NCI-H2107 (cell line): Measurements from ENCODE around the gene AQP3.
"Not testable (repeated sequence)": the region's sequence is repeated elsewhere in the genome, so short reads cannot be mapped to it uniquely, and the experiment has no call there.

Experiments
- DNase-seq: peaks from one replicate; lab custom pipeline; 2025; lab: John Stamatoyannopoulos, UW

The AQP3 gene

DNA sequence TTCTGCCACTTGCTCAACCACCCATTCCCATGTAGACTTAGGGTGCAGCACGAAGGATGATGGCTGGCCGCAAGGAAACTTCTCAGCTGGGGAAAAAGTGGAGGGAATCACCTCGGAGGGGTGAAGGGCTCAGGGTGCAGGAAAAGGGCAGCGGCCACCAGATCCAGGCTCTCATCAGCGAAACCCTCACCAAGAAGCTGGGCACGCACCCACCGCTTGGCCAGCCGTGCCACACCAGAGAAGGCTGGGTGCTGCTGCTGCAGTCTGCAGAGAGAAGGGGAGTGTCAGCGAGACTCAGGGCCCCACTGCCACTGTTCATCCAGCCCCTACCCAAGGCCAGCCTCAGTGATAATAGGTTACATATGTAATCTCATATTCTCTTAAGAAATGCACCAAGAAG is 17.7 kb upstream of the AQP3 start:
- DNase-seq = no peak

DNA sequence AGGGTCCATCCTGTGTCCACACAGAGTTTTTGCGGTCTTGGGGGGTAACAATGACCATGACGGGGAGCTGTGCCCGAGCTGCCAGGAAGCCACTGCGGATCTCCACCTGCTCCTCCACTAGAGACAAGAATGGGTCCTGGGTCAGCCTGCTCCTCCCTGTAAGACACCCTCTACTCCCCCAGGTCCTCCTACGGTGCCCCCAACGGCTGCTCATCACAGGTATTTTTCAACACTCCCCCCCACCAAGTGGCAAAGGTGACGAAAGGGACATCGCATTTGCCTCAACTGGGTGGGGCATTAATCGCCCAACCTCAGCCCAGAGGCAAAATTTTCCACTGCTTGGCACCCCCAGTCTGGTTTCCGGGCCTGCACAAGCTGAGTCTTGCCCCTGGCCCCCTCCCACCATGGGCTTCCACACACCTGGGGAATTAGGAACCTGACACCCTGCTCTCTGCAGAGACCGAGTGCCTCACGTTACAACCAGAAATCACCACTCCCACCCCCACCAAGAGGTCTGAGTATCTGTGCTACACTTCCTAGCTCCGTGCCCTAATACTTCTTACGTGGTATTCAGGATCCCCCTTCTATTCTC is 16.7 kb upstream of the AQP3 start:
- DNase-seq = peak; percentile 63

DNA sequence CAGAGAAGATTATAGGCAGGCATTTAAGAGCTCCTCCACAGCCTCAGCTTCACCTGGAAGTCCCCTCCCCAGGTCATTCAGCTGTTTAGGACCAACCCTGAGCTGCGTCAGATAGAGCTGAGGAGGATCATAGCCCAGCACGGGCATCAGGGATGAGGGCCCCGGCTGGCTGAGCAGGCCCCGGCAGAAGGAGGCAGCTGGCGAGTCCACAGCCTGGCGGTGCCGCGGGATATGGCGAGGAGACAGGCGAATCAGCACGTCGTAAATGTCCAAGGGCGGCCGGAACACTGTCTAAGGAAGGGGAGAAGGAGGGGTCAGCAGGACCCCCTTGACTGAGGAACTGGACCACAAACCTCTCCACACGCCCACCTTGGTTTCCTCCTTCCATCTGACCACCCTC is 15.8 kb upstream of the AQP3 start:
- no peak for DNase-seq

DNA sequence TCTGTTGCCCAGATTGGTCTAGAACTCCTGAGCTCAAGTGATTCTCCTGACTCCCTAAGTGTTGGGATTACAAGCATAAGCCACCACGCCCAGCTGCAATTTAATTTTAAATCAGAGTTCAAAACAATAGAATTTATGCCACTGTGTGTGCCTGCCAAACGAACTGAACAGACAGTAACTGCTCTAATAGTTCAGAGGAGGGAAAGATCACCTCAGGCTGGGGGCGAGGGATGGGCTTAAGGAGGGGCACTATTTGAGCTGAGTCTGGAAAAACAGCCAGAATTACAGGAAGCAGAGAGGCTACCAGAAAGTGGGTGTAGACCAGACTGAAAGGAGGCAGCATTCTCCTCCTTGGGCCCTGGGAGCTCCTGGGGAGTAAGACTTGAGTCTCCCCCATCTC is 14.1 kb upstream of the AQP3 start:
- no peak for DNase-seq

DNA sequence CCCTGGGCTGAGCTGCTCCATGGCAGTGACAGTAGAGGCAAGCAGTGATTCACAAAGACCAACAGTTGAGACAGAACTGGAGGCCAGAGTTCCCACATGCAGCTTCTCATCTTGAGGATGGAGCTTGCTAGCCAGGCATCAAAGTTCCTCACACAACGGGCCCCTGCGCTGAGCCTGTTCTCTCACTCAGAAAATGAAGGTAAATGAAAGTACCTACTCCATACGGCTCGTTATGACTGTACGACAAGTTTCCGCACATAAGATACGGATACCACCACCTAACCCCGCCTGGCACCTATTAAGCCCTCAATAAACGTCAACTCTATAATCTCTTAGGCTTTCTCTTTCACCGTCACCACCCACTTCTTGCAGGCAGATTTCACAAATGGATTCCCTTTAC is 13.5 kb upstream of the AQP3 start:
- DNase-seq = no peak

DNA sequence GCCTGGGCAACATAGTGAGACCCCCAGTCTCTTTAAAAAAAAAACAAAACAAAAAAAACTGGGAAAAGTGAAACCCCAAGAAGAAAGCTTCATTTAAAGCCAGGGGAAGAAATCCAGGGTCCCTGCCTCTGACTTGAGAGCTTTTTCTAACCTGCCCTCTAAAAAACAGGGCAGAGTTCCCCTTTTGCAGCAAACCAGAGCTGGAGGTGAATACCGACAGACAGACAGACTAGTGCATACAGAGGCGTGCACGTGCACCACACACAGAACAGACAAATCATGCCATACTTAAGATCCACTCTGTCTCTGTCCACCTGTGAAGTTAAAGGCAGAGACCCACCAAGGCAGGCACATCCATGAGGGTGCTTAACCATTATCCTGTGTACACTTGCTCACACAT is 11.7 kb upstream of the AQP3 start:
- DNase-seq = no peak

DNA sequence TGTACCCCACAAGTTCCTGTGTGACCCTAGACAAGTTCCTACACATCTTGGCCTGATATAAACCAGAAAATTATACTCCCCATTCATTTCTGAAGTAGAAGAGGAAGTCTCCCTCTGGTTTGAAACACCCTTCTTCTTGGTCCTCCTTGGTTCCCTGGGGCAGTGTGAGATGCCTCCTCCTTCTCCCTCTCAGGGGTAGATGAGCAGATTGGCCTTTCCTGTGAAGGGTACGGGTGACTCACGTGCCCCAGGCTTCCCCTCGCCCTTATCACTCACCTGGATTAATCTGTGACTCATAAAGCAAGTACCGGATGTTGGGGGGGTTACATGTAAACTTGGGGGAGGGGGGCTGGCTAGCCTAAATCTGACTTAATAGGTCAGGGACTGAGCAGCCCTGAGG is 11.1 kb upstream of the AQP3 start:
- no peak for DNase-seq

DNA sequence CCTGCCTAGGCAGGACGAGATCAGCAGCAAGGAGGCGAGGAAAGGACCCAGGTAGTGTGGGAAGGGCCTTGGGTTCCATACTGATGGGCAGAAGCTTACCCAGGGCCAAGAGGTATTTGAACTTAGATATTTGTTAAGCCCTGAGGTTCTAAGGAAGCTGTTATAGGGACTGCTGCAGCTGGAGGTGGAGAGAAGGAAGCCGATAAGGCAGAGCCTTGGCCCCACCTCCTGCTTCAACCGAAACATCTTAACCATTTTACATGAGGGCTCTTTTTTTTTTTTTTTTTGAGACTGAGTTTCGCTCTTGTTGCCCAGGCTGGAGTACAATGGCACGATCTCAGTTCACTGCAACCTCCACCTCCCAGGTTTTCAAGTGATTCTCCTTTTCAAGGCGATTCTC is 8.6 kb upstream of the AQP3 start:
- no peak for DNase-seq

DNA sequence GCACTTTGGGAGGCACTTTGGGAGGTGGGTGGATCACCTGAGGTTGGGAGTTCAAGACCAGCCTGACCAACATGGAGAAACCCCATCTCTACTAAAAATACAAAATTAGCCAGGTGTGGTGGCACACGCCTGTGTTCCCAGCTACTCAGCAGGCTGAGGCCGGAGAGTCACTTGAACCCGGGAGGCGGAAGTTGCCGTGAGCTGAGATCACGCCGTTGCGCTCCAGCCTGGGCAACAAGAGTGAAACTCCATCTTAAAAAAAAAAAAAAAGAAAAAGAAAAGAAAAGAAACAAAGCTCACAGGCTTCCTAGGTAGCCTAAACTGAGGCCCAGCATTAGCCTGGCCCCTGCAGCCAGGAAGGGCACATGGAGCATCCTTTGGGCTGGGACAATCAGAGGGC is 8.1 kb upstream of the AQP3 start:
- not testable (repeated sequence) for DNase-seq

DNA sequence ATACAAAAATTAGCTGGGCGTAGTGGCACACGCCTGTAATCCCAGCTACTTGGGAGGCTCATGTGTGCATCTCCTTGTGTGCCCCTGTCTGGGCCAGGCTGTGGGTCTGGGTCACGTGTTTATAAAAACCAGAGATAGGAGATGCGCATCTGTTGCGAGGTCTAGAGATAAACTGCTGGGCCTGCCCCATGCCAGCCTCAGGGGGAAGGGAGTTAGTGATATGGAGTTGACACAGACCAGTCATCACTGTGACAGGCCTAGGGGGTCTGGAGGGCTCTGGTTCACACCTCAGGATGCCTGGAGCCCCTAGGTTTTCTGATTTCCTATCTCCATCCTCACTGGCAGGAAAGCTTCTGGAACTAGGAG is 7.3 kb upstream of the AQP3 start:
- not testable (repeated sequence) for DNase-seq

DNA sequence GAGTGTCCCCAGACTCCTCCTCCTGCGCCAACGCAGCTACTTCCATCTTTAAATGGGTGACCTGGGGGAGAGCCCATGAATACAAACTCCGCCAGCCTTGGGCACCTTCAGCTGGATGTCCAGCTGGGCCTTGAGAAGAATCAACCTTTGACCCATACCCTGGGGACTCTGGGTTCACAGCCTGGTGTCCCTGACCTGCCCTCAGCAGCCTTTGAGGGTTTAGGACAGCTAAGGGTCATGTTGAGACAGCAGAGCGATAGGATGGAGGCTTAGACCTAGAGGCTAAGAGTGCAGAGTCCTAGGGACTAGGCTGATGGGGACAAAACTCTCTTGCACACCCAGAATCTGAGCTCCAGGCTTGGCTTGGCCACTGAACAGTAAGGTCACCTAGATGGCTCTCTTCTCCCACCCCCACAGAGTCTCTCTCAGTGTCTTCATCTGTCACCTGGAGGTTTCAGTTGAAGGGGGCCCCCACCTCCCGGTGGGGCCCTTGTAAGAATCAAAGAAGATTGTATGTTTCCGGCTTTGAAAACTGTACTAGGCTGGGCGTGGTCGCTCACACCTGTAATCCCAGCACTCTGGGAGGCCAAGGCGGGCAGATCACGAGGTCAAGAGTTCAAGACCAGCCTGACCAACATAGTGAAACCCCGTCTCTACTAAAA is 6.7 kb upstream of the AQP3 start:
- DNase-seq = no peak

DNA sequence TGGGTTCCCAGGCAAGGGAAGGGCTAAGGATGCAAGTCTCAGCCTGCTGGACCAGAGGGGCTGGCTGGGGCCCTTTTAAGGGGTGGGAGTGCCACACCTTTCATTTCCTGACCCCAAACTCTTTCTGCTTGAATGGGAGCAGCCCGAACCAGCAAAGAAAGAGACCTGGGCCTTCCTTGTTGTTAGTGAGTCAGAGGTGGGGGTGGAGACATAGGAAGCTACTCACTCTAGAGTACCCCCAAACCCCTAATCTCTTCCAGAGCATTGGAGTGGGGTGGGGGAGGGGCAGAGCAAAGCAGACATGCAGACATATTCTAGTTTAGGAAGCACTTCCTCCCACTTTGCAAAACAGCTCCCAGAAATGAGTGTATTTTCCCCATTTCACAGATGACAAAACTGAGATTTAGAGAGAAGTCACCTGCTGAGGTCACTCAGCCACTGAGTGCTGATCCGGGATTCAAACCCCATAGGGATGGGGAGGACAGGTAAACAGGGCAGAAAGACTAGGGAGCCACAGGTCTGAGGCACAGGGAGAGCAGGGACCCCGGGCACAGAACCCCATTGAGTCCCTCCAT is 6.0 kb upstream of the AQP3 start:
- DNase-seq = no peak

DNA sequence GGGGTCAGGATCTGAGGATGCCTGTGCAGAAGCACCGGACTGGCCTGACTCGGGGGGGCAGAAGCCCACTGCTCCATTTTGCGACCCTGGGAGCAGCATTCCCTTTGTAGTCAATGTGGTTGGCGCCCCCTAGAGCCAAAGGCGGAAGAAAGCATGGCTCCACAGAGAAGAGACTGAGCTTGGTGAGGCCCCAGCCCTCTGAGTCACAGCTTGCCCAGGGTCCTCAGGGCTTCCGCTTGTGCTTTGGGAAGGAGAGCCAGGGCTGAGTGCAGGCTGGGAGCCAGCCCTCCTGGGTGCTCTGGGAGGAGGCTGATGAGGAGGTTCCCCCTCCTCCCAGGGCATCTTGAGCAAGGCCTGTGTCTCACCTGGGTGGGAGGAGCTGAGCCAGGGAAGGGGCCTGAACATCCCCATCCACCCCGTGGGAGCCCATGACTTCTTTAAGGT is 5.5 kb upstream of the AQP3 start:
- DNase-seq = no peak

DNA sequence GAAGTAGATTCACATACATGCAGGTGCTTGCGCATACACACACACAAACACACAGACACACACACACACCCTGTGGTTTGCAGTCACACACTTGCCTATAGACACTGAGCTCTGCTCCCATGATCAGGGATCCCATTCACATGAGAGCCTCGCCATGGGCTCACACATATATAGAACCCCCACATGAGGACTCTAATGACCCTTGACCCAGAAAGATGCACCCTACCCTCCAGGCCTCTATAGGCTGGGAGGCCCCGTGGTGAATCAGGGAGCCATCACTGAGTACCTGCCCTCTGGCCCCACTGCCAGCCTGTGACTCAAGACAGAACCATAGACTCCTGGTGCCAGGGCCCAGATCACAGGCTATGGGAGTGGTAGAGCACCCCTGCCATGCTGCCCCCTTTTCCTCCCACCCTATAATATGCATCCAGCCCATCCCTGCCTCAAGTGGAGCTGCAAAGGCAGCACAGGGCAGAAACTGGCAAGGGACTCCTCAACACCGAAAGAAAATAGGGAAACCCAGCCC is 3.3 kb upstream of the AQP3 start:
- no peak for DNase-seq

DNA sequence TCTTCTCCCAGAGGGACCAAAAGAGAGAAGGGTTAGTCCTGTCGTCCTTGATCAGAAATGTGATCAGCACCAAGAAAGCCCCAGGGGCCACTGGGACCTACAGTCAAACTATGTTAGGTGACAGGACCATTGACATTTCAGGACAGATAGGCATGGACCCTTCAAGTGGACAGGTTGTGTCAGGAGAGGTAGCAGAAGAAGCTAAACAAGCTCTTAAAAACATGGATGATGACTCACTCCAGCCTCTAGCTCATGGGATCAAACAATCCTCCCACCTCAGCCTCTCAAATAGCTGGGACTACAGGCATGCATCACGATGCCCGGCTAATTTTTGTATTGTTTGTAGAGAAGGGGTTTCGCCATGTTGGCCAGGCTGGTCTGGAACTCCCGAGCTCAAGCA is 2.3 kb upstream of the AQP3 start:
- DNase-seq = no peak

DNA sequence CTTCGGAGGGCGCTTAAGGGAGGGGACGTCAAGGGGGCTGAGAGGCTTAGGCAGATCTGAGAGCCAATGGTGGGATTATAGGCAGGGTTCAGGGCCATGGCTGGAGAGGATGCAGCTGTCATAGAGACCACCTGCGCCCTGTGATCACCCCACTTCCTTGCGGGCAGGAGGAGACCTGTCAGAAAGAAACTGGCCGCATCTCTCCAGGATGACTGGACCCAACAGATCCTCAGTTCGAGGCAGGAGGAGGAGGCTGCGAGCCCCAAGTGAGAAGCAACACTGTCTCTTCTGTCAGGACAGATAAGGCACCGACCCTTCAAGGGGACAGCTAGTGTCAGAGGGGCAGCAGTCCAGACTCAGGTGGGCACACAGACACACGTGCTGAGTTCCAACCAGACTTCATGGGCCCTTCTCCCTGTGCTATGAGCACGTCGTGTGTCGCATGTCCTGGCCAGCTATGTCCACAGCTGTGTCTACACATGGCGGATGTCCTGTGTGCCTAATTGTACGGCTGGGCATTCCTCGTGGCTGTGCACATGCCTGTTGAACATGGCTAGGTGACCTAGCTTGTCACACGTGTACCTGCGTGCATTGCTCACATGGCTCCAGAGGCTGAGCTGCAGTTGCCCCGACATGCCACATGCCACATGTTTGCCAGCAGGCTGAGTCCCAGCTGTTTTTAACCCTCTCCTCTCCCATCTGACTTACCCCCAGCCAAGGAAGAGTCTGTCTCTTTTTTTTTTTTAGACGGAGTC is 583 bp upstream of the AQP3 start:
- no peak for DNase-seq

DNA sequence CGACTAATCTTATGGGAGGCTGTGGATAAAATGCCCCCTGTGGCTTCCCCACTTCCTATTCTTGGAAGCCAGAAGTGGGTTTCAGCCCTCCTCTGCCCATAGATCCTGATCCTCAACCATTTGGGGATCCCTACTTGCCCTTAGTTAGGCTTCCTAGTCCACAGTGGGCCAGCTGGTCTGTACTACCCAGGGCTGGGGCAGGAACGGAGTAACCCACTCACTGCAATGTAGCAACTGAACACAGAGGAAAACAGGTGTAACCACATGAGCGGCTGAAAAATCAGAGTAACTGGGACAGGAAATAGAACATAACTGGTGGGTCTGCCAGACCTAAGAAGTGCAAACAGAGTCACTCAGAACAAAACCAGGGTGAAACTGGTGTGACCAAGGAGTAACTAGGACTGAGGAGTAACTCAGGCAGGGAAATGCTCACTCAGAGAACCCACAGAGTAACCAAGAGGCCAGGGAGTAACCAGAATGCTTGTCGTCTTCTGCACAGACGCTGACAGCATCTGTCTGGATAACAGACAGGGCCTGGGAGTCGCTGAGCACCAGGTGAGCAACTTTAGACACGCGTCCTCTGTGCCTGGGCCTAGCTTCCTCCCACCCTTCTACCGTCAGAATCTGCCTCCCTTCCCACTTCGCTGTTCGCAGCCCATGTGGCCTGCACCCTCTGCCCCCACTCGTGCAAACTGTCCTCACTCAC is 1.0 kb downstream of the AQP3 start:
- DNase-seq = no peak

DNA sequence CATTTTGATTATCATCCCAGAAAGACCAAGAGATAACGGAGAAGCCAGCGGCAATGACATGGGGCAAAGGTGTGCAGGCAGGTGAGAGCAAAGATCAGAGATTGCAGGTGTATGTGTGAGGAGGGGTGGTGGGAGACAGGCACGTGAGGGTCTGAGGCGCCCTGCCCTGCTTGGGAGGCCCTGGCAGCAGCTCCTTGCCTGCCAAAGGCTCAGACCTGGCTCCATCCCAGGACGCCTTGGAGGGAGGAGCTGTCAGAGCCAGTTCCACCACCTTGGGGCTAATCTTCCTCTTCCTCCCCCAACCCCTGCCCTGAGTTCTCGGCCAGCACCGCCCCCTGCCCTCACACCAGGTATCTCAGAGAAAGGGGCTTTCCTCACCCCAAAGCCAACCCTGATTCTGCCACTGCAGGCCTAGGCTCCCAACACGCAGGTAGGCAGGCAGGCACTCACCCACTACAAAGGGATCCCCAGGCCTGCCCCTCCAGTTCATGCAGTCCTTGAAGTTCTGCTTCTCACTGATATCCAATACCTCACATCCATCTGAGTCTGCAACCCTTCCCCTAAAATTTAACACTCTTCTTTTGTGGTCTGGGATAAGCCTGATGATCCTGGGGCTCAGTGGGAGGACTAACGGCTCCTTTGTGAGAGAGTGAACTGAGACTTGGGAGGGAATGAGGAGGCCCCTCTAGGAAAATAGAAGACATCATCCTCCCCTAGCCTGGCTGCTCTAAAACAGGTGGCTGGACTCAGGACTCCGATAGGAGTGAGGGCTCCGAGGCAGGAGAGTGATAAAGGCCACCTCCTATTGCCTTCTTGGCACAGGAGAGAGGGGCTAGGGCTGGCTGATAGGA is 1.8 kb downstream of the AQP3 start:
- DNase-seq = no peak

DNA sequence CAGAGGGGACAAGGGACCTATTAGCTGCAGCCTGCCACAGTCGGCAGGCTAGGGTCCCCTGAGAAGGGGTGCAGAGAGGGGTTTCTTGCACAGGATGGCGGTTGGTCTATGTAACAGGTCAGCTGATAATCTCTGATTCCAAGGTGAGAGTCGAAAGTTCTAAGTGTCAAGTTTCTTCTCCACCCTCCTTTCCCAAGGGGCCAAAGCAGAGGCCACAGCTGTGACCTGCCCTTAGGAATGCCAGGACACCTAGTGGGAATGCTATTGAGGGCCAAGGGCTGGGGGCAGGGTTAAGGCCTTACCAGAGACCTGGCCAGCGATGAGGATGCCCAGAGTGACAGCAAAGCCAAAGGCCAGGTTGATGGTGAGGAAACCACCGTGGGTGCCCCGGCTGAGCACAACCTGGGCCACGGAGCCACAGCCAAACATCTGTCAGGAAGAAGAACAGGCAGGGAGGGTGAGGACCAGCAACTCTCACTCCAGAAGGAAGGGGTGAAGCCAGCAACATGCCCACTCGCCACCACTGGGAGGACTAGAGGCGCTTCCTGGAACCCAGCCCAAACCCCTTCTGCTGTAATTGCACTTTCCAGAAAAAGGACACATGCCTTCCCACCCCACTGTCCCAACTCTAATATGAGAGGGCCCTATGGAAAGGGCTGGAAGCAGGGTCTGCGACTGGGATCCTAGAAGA is 3.8 kb downstream of the AQP3 start:
- DNase-seq = no peak

DNA sequence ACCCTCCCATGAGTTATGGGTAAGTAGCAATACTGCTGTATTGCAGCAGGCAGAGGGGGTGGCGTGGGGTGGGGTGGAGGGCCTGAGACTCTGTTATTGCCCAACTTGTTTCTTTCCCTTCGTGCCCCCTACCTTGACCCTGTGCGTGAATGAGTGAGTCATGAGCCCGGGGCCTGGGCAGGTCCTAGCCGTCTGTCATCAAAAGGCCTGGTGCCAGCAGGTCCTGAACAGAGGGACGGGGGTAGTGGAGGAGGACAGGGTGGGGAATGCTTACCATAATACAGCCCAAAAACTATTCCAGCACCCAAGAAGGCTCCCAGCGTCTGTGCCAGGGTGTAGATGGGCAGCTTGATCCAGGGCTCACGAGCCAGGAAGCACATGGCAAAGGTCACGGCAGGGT is 4.3 kb downstream of the AQP3 start:
- DNase-seq = no peak

DNA sequence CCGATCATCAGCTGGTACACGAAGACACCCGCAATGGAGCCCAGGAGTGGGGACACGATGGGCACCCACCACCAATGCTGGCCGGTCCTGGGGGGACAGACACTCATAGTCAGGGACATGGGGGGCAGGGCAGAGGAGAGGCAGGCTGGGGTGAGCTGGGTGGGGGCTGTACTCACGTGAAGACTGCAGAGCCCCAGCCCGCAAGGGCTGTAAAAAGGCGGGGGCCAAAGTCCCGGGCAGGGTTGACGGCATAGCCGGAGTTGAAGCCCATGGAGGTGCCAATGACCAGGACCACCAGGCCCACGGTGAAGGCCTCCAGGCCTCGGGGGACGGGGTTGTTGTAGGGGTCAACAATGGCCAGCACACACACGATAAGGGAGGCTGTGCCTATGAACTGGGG is 5.3 kb downstream of the AQP3 start:
- DNase-seq = no peak
